ENCODE measurements around the gene PTPN6. TPM values are rescaled to one million over a fixed set of nuclear protein-coding genes. Genes with fewer than 3 reads are reported as not detected.
A peak's percentile ranks its signal among the peaks of the same experiment; 100 is the strongest.

The PTPN6 gene
- total RNA-seq, 3 donors from 2014 or later = 37.4 to 61.7 (median 51.7) TPM

DNA sequence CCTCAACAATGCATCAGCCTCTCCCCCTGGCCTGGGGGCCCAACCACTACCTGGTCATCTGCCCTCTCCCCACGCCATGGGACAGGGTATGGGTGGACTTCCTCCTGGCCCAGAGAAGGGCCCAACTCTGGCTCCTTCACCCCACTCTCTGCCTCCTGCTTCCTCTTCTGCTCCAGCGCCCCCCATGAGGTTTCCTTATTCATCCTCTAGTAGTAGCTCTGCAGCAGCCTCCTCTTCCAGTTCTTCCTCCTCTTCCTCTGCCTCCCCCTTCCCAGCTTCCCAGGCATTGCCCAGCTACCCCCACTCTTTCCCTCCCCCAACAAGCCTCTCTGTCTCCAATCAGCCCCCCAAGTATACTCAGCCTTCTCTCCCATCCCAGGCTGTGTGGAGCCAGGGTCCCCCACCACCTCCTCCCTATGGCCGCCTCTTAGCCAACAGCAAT is 14.9 kb upstream of the PTPN6 start:
- intact Hi-C loops (cut with DNase I, micrococcal nuclease) = no loop called here

DNA sequence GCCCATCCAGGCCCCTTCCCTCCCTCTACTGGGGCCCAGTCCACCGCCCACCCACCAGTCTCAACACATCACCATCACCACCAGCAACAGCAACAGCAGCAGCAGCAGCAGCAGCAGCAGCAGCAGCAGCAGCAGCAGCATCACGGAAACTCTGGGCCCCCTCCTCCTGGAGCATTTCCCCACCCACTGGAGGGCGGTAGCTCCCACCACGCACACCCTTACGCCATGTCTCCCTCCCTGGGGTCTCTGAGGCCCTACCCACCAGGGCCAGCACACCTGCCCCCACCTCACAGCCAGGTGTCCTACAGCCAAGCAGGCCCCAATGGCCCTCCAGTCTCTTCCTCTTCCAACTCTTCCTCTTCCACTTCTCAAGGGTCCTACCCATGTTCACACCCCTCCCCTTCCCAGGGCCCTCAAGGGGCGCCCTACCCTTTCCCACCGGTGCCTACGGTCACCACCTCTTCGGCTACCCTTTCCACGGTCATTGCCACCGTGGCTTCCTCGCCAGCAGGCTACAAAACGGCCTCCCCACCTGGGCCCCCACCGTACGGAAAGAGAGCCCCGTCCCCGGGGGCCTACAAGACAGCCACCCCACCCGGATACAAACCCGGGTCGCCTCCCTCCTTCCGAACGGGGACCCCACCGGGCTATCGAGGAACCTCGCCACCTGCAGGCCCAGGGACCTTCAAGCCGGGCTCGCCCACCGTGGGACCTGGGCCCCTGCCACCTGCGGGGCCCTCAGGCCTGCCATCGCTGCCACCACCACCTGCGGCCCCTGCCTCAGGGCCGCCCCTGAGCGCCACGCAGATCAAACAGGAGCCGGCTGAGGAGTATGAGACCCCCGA is 14.3 kb upstream of the PTPN6 start:
- Histone ChIP-seq H3K4me1 (ENCODE audit: low read depth) (peaks cover 31% of the 10 kb centered on the region), H3K9me3 (no peaks in the 10 kb centered on the region), H3K4me3 (peak overlapping the region; percentile 21), H3K36me3 (ENCODE audit: low read depth) (no peaks in the 10 kb centered on the region)
- DNase-seq = peak in 2 of 3 donors; percentile 67 to 73
- intact Hi-C loops (cut with DNase I, micrococcal nuclease) = no loop called here
- TF ChIP-seq, protein P1, sequence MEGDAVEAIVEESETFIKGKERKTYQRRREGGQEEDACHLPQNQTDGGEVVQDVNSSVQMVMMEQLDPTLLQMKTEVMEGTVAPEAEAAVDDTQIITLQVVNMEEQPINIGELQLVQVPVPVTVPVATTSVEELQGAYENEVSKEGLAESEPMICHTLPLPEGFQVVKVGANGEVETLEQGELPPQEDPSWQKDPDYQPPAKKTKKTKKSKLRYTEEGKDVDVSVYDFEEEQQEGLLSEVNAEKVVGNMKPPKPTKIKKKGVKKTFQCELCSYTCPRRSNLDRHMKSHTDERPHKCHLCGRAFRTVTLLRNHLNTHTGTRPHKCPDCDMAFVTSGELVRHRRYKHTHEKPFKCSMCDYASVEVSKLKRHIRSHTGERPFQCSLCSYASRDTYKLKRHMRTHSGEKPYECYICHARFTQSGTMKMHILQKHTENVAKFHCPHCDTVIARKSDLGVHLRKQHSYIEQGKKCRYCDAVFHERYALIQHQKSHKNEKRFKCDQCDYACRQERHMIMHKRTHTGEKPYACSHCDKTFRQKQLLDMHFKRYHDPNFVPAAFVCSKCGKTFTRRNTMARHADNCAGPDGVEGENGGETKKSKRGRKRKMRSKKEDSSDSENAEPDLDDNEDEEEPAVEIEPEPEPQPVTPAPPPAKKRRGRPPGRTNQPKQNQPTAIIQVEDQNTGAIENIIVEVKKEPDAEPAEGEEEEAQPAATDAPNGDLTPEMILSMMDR (IDR thresholded peaks at IDR 0.05) = no peak
- ATAC-seq = peak; percentile 7

More for the DNA sequence above, 14.9 kb upstream of the PTPN6 start:
- H3K4me1 ChIP-seq (ENCODE audit: low read depth) = peaks cover 31% of the 10 kb centered on the region
- DNase-seq (no peak), ATAC-seq (no peak)
- no peaks in the 10 kb centered on the region for H3K36me3 ChIP-seq (ENCODE audit: low read depth)
- no peak overlapping the region for H3K4me3 ChIP-seq
- H3K9me3 ChIP-seq = no peaks in the 10 kb centered on the region
- TF ChIP-seq, protein P1 (IDR thresholded peaks at IDR 0.05) = no peak

DNA sequence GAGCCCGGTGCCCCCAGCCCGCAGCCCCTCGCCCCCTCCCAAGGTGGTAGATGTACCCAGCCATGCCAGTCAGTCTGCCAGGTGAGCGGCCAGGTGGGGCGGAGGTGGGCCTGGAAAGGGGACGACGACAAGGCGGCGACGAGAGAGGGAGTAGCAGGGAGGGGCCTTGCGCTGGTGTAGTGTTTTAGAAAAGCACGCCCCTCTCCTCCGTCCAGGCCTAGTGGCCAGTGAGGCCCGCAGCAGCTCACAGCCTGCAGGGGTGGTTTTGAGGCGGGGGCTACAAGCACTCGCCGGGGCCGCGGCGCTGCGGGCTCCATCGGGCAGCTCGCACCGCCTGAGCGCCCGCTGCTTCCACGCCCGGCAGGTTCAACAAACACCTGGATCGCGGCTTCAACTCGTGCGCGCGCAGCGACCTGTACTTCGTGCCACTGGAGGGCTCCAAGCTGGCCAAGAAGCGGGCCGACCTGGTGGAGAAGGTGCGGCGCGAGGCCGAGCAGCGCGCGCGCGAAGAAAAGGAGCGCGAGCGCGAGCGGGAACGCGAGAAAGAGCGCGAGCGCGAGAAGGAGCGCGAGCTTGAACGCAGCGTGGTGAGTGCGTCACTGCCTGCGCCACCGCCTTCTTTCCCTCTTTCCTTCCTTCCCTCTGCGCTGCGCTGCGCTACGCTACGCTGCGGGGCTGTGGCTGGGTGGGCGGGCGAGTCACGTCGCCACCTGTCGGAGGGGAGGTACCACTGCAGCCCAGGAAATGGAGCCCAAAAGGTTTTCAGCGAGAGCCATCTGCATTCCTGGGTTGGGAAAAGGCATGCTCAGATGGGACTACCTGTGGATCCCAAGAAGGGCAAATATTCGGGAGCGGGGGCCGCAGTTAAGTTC is 13.4 kb upstream of the PTPN6 start:
- Histone ChIP-seq H3K4me3 (peak overlapping the region; percentile 21), H3K4me1 (ENCODE audit: low read depth) (peaks cover 27% of the 10 kb centered on the region), H3K36me3 (ENCODE audit: low read depth) (no peaks in the 10 kb centered on the region), H3K9me3 (no peaks in the 10 kb centered on the region)
- TF ChIP-seq, protein P1 (IDR thresholded peaks at IDR 0.05) = peak; percentile 99
- ATAC-seq (peak; percentile 93), DNase-seq (peak; percentile 92 to 97 (median 94))
- intact Hi-C loops (cut with DNase I, micrococcal nuclease) = no loop called here

DNA sequence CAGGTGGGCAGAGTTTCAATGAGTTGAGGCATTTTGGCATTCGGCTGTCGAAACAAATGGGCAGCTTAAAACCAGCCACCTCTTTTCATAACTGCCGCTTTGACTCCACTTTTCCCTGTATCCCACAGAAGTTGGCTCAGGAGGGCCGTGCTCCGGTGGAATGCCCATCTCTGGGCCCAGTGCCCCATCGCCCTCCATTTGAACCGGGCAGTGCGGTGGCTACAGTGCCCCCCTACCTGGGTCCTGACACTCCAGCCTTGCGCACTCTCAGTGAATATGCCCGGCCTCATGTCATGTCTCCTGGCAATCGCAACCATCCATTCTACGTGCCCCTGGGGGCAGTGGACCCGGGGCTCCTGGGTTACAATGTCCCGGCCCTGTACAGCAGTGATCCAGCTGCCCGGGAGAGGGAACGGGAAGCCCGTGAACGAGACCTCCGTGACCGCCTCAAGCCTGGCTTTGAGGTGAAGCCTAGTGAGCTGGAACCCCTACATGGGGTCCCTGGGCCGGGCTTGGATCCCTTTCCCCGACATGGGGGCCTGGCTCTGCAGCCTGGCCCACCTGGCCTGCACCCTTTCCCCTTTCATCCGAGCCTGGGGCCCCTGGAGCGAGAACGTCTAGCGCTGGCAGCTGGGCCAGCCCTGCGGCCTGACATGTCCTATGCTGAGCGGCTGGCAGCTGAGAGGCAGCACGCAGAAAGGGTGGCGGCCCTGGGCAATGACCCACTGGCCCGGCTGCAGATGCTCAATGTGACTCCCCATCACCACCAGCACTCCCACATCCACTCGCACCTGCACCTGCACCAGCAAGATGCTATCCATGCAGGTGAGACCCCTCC is 12.6 kb upstream of the PTPN6 start:
- TF ChIP-seq, protein P1 (IDR thresholded peaks at IDR 0.05) = no peak
- Histone ChIP-seq H3K9me3 (no peaks in the 10 kb centered on the region), H3K4me3 (peak overlapping the region; percentile 21), H3K36me3 (ENCODE audit: low read depth) (peaks cover 3% of the 10 kb centered on the region), H3K4me1 (ENCODE audit: low read depth) (peaks cover 29% of the 10 kb centered on the region)
- peak; percentile 32 to 72 (median 59) for DNase-seq
- no peak for ATAC-seq
- intact Hi-C loops (cut with DNase I, micrococcal nuclease) = no loop called here

DNA sequence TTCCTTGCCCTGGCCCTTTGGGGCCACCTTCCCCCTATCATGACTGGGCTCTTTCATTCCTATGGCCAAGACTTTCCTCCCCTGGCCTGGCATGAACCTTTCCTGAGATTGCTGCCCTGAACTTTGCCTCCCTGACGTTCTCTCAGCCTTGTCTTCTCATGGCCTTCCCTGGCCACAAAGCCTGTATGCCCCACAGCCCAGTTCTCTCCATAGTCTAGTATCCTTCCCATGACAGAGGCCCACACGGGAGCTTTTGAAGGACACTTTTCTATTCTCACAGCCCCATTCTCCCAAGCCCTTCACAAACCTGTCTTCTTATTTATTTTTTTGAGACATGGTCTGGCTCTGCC is 12.0 kb upstream of the PTPN6 start:
- H3K4me1 ChIP-seq (ENCODE audit: low read depth) = peaks cover 23% of the 10 kb centered on the region
- H3K9me3 ChIP-seq = no peaks in the 10 kb centered on the region
- intact Hi-C loops (cut with DNase I, micrococcal nuclease) = no loop called here
- TF ChIP-seq, protein P1 (IDR thresholded peaks at IDR 0.05) = no peak
- no peak for ATAC-seq
- DNase-seq = no peak
- H3K4me3 ChIP-seq = no peak overlapping the region
- peaks cover 6% of the 10 kb centered on the region for H3K36me3 ChIP-seq (ENCODE audit: low read depth)

Measured in mucosa of descending colon (tissue), 3 donors.